Measurements from ENCODE around the gene NADK2.
A peak's percentile ranks its signal among the peaks of the same experiment; 100 is the strongest.

Gene NADK2

GRCh38 chr5:36217567-36217966, 24.2 kb downstream of the NADK2 start:
- H3K27ac ChIP-seq = no peak overlapping the region
- no peak for TF ChIP-seq CTCF (conservative IDR thresholded peaks at IDR 0.05)

GRCh38 chr5:36215910-36216309, 25.8 kb downstream of the NADK2 start:
- H3K27ac ChIP-seq = no peak overlapping the region
- no peak for TF ChIP-seq CTCF (conservative IDR thresholded peaks at IDR 0.05)

- no peak overlapping the region for H3K27ac ChIP-seq
- peak; percentile 52 for TF ChIP-seq CTCF (conservative IDR thresholded peaks at IDR 0.05)
These were observed 27.3 kb downstream of the NADK2 start for GRCh38 chr5:36214436-36214835.

GRCh38 chr5:36209664-36210063, 32.1 kb downstream of the NADK2 start:
- no peak overlapping the region for H3K27ac ChIP-seq
- TF ChIP-seq CTCF (conservative IDR thresholded peaks at IDR 0.05) = no peak

GRCh38 chr5:36208786-36209185, 32.9 kb downstream of the NADK2 start:
- H3K27ac ChIP-seq = no peak overlapping the region
- no peak for TF ChIP-seq CTCF (conservative IDR thresholded peaks at IDR 0.05)

- TF ChIP-seq CTCF (conservative IDR thresholded peaks at IDR 0.05) = no peak
- H3K27ac ChIP-seq = no peak overlapping the region
These were observed 34.8 kb downstream of the NADK2 start for GRCh38 chr5:36206913-36207312.

- TF ChIP-seq CTCF (conservative IDR thresholded peaks at IDR 0.05) = no peak
- H3K27ac ChIP-seq = no peak overlapping the region
These were observed 36.4 kb downstream of the NADK2 start for GRCh38 chr5:36205329-36205728.

GRCh38 chr5:36202521-36202961, 39.2 kb downstream of the NADK2 start:
- no peak for TF ChIP-seq CTCF (conservative IDR thresholded peaks at IDR 0.05)
- no peak overlapping the region for H3K27ac ChIP-seq
